Stomach (tissue), 4 donors: Measurements from ENCODE around the gene LSM5.

Experiments
- EP300 ChIP-seq: sonication (generic); formaldehyde crosslinking; IDR thresholded peaks from one replicate; pipeline ENCODE4 v1.6.1; 2017; ENCODE audit warnings: antibody characterized with exemption
- POLR2A ChIP-seq, 4 donors: fragments of 450-650 bp; IDR thresholded peaks; one replicate each; pipeline ENCODE4 v1.6.1; 2016; ENCODE audit warnings: antibody characterized with exemption in 4 of 4, control low read depth in 2 of 4, mild to moderate bottlenecking in 1 of 4, moderate library complexity in 1 of 4

GRCh38 chr7:32494946-32495297 is 4.7 kb upstream of the LSM5 start:
- TF ChIP-seq POLR2A (IDR thresholded peaks at IDR 0.05): peak in 1 of 4 donors; percentile 16
- TF ChIP-seq EP300: no peak
